HG03139 (cell line): ENCODE data around the gene SLC44A1.
A peak's percentile ranks its signal among the peaks of the same experiment; 100 is the strongest.

Source experiments
- ATAC-seq: cut with Tn5 transposase; IDR thresholded peaks from one replicate; pipeline ENCODE4 v1.9.1; 2021; ENCODE audit not compliant: unreplicated experiment

Gene SLC44A1

DNA sequence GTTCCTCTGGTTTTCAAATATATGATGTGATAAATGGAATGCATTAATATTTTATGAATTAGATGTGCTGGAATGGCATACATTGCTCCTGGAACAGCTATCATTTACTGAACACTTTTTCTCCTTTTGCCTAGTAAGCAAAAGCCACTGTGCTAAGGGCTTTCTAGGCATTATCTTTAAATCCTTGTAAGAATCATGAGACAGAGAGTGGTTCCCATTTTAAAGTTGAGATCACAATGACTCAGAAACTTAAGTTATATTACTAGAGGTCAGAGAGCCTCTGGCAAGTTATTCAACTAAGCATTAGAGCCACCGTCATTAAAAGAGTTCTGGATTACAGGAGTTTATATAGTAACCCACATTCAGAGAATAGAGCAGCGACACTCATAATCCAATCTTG is 176.7 kb downstream of the SLC44A1 start:
- ATAC-seq = no peak

DNA sequence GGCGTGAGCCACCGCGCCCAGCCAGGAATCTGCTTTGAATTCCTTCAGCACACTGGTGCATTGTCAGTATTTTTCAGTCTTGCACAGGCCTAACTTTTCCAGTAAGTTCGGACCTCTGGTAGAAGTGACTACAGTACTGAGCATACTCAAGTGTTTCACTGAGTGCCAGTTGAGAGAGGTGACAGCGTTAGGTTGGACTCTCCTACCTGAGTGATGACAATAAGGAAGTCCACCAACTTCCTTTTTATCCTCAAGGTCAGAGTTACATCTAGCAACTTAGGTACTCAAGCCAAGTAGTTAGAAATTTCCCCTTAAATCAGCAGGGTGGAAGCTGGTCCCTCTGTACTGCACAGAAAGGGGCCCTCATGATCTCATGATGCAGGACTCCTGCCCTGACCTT is 177.4 kb downstream of the SLC44A1 start:
- ATAC-seq = no peak

DNA sequence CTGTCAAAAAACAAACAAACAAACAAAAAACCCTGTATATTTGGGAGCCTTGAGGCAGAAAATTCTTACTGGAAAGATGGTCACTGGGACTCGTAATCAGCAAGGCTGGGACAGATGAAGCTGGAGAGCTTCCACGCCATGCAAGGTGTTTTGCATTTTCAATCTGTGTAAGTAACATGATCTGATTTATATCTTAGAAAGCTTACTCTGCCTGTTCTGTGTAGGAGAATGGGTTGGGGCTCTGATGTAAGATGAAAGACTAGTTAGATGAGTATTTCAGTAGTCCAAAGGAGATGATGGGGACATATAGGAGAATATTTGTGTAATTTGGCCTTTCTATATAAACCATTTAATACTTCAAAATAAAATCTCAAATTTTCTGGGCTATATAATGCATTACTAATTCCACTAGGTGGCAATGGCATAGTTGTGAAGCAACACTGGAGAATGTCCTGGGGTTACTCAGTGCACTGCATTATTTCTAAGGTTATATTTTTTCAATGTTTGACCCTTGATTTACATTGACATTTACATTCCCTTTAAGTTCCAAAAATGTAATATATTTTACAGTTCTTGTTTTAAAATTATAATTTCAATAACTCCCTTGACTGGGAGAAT is 181.5 kb downstream of the SLC44A1 start:
- no peak for ATAC-seq

DNA sequence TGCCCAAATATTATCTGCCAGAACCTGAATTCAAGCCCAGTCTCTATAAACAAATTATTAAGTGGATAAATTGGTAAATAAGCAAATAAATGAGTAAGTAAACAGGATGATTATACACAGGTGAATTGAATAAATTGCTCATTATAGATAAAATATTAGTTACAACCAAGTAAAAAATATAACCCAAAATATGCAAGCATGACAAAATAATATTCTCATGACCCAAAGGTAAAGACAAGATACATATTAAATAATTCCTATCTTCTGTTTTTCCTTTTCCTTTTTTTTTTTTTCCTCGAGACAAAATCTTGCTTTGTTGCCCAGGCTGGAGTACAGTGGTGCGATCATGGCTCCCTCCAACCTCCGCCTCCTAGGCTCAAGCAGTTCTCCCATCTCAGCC is 182.2 kb downstream of the SLC44A1 start:
- ATAC-seq = no peak

DNA sequence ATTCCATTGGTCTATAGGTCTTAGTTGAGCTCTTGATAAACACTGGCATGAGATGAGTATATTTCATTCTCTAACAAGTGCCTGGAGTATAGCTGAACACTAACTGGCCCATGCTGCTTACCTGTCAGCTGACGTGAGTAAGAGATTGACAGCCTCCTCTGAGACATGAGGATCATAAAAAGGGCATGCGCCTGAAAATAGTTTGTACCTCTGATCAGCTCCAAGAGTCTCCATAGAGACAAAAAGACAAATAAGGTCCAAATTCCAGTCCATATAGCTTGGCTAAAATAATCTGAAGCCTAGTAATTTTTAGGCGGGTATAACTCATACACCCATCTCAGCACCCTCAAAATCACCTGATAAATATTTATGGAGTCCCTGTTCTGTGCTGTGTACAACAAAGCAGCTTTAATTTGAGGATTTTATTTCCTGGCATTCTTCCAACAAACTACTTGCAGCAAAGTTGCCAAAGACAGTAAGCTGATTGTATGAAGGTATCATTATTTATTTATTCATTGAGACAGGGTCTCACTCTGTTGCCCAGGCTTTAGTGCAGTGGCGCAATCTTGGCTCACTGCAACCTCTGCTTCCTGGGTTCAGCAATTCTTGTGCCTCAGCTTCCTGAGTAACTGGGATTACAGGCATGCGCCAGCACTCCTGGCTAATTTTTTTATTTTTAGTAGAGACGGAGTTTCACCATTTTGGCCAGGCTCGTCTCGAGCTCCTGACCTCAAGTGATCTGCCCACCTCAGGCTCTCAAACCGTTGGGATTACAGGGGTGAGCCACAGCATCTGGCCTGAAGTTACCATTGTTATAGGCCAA is 187.2 kb downstream of the SLC44A1 start:
- no peak for ATAC-seq

DNA sequence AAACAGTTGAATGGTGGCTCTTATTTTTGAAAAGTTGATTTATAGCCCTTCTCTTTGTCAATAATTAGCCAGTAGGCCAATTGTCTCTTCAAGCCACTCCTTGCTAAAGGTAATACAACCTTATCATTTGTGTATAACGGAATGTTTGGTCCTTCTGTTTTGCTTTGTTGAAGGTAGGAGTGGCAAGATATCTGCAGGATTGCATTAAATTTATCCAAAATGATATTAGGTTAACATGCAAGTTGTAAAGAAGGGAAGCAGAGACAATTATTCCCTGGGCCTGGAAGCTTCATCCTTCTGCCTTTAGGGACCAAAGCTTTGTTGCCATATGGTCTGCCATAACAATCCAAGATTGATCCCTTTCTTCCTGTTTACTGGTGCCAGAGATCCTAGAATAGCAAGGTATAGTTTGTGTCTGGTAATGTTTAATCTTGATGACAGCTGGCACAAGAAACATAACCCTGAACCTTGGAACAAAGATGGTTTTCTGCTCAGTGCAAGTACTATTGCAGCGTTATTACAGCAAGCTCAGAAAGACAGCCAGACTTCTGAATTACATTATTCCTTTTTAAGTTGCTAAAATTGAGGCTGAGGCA is 187.9 kb downstream of the SLC44A1 start:
- ATAC-seq = no peak

DNA sequence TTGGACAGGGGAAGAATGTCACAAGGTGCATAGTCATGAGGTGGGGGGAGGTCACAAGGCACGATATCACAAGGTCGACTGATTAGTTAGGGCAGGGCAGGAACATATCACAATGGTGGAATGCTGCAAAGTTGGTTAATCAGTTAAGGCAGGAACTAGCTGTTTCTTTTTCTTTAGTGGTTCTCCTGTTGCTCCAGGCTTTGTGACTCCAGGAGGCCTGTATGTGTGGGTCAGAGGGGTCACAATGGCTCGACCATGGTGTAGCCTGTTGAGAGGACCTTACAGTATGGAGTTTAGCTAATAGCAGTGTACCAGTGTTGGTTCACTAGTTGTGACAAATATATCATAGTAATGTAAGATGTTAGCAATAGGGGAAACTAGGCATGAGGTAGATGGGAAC is 191.0 kb downstream of the SLC44A1 start:
- no peak for ATAC-seq

DNA sequence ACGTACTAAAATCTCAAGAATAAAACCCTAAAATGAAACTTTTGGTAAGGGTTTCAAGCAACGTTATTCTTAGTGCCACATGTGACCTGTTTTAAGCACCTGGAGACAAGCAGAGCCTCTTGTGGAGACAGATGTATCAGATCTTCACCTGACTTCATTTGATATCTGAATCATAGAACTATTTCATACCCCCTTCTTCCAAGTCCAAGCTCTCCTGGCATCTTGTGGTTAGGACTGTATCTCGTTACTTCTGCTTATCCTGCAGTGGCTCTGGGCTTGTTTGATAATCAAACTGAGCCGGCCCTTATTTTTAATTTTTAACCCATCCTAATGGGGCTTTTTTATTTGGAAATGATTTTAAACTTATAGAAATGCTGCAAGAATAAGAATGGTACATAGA is 192.3 kb downstream of the SLC44A1 start:
- no peak for ATAC-seq

DNA sequence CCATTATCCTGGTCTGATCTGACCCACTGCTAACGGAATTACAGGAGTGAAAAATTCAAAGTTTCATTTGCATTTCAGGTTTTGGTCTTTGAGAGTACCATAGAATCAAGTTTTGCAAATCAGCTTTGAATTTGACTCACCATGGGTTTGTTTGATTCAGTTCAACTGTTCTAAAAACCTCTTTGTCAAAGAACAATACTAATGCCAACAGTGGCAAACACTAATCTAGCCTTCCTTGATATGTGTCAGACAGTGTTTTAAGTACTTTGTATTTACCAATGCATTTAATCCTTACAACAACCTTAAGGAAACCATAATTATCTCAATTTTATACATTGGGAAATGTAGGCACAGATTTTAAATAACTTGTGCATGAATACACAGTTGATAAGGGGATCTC is 193.3 kb downstream of the SLC44A1 start:
- no peak for ATAC-seq

DNA sequence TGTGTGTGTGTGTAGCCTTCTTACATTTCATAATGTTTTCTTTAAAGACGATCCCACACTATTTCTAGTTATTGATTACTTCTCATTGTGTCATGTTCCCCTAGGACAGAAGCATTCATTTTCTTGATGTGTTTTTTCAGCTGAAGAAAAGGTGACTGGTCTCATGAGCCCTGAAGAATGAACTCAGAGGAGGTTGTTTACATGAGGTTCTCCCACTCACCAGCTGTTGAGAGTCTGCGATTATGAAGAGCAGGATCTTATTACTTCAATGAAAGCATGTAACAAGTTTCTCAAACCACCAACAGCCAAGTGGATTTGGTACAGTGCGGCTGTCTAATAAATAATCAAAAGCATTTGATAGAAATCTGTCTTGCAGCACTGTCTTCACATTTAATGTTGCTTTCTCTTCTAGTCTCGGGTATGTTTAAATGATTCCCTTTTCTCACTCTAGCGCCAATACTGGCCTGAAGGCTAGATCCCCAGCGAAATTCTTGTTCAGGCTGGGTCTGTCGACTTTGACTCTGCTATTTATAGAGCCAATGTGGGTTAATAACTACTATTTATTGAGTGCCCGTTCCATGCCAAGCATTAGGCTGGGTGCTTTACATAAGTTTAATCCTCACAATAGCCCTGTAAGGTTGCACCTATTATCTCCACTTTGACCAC is 193.8 kb downstream of the SLC44A1 start:
- no peak for ATAC-seq

DNA sequence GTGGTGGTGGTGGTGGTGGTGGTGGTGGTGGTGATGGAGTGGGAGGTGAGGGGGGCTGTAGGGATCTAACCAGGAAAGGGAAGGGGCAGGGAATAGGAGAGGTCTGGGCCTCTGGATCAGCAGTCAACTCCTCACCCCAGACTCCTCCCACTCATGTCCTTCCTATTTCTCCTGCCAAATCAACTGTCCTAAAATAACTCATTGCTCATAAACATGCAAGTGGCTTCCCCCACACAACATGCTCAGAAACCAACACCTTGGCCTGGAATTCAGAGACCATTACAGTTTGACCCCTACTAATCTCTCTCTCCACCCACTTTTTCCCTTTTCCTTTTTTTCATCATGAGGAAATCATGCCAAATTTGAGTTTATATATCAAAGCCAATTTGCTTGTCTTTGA is 195.0 kb downstream of the SLC44A1 start:
- ATAC-seq = no peak

DNA sequence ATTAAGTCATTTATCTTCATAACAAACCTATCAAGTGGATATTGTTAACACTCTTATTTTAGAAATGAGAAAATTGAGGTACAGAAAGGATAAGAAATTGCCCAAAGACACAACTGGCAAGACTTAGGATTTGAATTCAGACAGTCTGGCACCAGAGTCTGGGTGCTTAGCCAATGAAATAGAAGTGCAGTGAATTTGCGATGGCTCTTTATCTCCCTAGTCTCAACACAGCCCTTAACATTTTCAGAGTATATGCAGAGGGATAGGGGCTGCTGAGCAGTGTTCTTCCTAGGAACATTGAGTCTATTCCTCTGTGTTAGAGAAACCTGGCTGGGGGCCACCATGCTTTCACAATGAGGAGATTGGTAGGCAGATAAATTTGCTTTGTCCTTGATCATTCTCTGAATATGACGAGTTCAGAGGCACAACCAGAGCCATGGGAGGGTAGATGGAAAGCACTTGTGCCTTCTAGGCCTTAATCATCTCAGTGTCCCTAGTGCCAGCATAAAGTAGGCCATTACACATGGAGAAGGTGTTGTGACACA is 197.2 kb downstream of the SLC44A1 start:
- ATAC-seq = no peak

DNA sequence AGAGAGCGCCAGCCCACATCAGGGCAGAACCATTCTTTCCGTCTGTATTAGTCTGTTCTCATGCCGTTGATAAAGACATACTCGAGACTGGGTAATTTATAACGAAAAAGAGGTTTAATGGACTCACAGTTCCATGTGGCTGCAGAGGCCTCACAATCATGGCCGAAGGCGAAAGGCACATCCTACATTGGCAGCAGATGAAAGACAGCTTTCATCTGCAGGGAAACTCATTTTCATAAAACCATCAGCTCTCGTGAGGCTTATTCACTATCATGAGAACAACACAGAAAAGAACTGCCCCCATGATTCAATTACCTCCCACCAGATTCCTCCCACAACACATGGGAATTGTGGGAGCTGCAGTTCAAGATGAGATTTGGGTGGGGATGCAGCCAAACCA is 198.7 kb downstream of the SLC44A1 start:
- no peak for ATAC-seq

DNA sequence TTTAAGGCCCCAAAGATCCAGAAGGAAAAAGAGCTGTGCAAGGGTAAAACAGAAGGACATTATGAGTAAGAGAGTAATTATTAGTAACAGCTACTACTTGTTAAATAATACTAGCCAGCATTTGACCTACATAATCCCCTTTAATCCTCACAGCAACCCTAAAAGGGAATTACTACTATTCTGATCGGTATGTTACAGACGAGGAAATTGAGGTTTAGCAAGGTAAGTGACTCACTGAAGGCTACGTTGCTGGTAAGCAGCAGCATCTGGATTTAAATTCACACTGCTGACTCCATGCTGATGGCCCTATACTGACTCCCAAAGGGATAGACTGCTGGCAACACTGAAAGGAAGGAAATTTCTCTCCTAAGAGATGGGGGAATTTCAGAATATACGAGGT is 199.7 kb downstream of the SLC44A1 start:
- ATAC-seq = no peak

DNA sequence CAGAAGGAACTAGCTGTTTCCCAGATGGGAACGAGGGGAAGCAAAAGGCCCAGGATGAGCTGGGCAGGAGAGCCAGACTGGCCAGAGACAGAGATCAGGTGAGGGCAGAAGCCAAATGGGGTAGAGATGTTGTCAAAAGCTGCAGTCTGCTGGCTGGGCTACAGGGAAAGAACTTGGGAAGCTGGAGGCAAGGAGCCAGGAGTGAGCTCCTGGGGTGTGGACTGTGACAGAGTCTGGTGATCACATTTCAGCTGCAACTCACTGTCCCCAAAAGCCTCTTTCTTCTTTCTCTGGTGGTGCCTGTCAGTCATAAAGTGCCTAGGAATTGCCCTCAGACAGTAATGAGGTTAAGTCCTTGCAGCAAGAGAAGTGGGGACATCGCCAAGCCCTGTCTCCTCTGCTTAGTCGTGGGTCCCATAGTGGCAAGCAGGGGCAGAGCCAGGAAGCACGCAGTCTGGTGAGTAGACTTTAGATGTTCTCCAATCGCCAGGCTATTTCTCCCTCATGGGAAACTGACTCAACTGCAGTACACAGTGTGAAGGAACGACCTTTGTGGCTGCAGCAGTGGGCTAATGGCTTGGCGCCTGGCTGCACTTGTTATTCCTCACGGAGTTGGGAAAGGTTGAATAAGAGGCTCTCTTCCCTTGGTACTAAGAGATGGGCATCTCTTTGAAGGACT is 200.9 kb downstream of the SLC44A1 start:
- ATAC-seq = no peak

DNA sequence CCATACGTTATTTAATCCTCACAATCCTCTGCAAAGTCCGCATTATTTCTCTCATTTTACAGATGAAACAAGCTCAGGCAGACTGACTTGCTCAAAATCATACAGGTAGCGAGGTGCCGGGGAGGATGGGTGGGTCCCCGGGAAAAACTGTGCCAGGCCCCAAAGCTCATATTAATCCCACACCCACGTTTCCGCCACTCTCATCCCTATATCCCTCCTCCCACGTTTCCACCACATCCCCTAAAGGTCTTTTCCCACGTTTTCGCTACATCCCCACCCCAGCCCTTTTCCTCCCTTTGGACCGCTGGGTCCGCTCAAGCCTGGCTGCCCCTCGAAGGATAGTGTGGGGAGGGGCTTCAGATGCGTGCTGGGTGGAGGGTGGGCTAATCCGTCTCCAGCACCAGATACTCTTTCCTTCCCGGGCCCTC is 202.9 kb downstream of the SLC44A1 start:
- no peak for ATAC-seq

DNA sequence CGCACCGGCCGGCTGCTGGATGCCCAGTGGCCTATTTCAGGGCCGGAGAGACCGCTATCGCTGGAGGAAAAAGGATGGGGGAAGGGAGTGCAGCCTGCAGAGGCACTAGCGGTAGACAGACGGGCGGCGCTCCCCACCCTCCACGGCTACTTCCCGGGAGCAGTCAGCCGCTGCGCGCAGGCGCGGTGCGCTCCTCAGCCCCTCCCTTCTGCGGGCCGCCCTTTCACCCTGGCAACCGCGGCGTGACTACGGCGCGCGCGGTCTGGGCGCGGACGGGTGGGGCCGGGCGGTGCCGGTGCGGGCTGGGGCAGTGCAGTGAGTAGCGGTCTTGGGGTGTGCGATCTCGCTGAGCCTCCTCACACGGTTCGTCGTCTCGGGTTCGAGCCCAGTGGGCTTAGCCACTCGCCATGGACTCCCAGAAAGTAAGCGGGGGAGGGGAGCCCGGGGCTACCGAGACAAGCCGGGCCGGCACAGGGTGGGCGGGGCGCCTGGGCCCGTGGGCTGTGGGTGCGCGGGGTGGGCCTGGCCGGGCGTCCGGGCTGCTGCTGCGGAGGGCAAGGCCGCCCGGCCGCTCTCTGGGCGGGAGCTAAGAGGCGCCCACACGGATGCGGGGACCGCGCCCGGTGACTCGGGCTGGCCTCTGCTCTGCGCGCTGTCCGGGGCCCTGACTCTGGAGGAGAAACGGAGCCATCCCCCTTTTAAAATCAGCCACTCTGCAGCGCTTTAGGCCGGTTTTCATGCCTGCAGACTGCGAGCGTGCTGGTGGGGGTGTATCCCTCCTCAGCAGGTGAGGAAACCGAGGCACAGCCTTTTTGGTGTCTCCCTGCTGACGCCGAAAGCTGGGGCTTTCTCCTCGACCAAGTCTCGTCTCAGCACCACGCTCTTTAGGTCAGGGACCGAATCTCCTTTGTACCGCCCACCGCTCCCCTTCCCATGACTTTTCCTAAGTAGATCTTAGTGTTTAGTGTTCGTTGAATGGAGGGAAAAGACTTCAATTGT is 203.7 kb downstream of the SLC44A1 start, which contains the start of gene FSD1L:
Gene FSD1L (plus strand): TSS at position 221 of the 999 bp plus-strand sequence. CDS start 187 bp downstream, at position 408.
- ATAC-seq = peak; percentile 96

DNA sequence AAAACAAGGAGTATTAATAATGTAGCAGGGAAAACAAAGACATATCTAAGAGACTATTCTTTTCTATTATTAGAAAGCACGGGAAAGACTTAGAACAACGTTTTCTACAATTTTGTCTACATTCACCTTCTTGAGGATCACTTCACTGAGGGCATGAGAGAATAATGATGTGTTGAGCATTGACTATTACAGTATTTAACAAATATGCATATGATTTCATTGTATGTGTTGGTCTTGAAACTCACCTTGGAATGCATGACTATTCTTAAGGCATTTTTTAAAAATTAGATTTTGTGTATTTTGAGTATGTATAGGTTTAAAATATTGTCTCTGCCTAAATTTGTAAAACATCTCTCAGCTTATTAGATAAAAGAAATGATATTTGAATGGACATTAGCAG is 204.6 kb downstream of the SLC44A1 start:
- no peak for ATAC-seq

DNA sequence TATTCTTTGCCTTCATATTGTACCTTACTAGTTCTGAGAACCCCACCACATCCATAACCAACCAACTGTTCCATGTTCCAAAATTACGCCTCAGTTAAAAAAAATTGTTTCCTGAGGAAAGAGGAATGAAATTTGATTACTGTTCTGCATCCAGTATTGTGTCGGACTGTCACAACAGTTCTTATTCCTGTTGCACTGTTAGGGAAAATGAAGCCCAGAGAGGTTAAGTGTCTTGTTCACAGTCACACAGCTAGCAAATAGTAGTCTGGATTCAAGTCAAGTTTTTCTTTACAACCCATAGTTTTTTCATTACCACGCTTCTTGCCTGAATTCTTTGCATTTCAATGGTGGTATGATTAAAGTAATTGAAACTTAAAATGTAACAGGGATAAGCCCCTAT is 207.7 kb downstream of the SLC44A1 start:
- no peak for ATAC-seq
